NOMO-1 treated with dmso at 0.1 percent for 144 hours (cell line): Measurements from ENCODE around the gene U2AF1L4.

Experiments used
- DNase-seq: peaks from one replicate; lab custom pipeline; 2025; ENCODE audit not compliant: unreplicated experiment; lab: John Stamatoyannopoulos, UW

The U2AF1L4 gene

DNA sequence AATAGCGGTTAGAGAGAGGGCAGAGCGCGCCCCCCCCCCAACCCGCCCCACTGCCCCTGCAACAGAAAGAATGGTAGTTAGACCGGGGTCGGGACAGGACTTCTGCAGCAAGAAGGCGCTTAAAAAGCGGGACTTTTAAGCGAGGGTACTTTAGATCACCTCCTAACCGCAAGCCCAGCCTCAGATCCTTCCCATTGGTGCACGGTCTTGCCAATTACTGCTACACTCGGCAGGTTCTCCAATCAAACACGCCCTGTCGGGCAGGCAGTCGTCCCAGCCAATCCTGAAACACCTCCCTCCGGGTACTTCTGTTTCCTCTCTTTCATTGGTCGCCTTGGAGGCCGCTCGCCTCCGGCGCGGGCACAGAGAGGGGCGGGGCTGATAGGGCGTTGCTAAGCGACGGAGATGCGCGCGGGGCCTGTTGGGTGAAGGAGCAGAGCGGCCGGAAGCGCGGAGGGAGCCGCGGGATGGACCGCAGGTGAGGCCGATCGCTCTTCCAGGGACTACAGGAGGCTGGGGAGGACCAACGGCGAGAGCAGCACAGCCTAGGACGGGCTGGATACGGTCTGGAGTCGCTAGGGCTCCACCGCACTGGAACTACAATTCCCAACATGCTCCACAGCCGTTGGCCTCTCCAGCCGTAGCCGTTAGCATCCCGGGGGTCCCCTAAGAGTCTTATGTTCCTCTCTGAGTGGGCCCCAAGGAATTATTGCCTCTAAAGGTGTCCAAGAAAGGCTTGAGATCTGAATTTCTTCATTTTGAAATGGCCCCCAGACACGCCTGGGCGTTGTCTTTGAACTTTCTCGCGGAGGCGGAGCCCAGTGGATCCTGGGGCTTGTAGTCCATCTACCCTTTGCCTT is 12.8 kb upstream of the U2AF1L4 start, which contains the start of gene PROSER3:
TSS of gene PROSER3 (plus strand) at position 428 of the 860 bp plus-strand sequence. CDS start at position 468, 40 bp downstream.
- peak; percentile 98 for DNase-seq

DNA sequence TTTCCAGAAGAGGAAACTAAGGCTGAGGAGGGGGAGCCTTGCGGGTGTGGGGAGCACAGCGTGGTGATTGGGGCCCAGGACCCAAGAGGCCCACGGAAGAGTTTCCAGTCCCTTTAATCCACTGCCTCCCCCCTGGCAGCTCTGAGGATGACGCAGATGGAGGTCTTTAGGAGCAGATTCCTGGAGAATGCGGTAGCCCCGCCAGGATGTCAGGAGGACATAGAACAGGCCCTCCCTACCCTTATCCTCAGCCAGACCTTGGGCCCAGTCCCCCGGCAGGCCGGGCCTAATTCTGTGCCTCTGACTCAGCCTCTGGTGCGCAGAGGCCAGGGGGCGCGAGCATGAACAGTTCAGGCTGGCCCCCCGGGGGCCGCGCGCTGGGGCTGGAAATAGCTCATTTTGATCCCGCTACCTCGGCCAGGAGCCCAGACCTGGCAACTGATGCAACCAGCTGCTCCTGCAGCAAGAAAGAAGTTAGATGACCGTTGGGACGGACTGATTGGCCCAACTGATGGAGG is 12.1 kb upstream of the U2AF1L4 start:
- no peak for DNase-seq

- DNase-seq, result no peak
Measured at GRCh38 chr19:35756377-35757230, 11.4 kb upstream of the U2AF1L4 start, which contains the start of gene HSPB6. TSS of gene HSPB6 (minus strand) at chr19:35757029. CDS start at chr19:35757008, 21 bp downstream.

- DNase-seq, result no peak
Measured at GRCh38 chr19:35755550-35756376, 10.5 kb upstream of the U2AF1L4 start.

DNA sequence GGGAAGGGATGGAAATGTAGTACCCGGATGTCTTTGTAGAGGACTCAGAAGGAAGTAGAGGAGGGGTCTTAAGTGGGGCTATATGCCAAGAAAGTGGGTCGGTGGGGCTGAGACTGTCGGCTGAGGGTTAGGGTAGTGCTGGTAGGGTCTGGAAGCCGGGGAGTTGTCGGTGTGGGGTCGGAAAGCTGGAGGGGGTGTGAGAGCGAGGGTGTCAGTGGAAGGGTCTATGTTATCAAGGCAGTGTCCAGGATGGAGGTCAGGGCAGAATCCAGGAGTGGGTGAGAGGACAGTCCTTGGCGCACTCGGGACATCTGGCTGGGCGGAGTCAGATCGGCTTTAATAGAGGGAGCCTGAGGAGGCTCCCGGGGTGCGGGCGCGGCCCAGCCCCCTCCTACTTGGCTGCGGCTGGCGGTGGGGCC is 9.9 kb upstream of the U2AF1L4 start:
- no peak for DNase-seq

DNA sequence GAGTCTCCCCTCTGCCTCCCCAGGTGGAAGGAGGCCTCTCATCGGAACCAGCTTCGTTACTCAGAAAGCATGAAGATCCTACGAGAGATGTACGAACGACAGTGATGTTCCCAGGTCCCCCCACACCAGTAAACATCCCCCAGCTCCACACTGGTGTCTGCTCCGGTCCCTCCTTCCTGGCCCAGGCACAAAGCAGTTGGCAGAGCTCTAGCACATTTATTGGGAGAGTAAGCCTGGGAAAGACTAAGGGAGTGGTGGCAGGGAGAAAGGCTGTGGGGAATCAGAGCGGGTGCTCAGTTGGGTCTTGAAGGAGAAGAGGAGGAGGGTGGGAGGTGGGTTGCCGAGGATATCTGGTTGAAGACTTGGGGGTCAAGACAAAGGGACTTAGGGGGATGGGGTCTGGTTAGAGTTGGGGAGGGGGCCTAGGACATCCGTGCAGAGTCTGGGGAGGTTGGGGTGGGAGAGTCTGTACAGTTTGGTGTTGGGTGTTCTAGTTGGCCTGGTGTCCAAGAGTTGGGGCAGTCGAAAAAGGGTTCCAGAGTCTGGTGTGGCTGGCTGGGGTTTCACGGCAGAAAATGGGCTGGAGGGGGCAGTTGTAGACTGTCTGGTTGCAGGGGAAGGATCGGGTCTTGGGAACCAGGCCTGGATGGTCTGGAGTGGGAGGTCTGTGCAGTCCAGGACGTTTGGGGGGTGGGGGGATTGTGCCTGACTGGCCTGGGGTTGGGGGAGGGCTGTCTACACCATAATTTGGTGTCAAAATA is 9.3 kb upstream of the U2AF1L4 start:
- DNase-seq, result no peak

GRCh38 chr19:35753634-35754369 is 8.6 kb upstream of the U2AF1L4 start:
- no peak for DNase-seq

- DNase-seq, result no peak
Measured at GRCh38 chr19:35752746-35753350, 7.6 kb upstream of the U2AF1L4 start.

DNA sequence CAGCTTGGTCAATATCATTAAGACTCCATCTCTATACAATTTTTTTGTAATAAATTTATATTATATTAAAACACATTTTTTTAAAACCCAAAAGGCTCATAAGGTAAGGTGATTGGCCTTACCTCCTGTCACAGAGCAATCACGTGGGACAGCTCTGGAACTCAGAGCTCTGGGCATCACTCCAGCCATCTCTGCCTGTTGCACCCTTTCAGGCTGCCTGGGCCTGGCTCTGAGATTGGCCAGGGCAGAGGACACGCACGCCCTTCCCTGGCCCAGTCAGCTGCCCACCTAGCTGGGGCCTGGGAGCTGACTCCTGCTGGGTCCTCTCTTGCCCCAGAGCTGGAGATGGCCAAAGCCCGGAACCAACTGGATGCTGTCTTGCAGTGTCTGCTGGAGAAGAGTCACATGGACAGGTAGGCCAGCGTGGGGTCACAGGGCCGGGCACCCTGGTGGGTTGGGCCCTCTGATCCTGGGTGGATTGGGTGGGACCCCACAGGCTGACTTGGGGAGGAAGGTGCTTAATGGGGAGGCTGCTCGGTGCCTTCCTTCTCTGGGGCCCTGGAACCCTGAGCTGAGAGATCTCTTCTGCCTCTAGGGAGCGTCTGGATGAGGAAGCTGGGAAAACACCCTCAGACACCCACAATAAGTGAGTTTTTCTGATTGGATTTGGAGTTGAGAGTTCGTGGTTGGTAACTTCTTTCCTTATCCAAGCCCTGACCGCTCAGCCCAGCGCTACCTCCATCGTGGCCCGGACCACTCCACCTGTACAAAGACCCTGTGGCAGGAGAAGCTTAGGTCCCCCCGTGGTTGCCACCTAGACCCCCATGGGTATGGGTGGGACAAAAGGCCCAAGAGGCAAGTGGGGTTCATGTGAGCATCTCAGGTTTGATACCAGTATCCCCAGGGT is 6.9 kb upstream of the U2AF1L4 start:
- no peak for DNase-seq

GRCh38 chr19:35750167-35750566 is 4.9 kb upstream of the U2AF1L4 start:
- DNase-seq, result no peak

DNA sequence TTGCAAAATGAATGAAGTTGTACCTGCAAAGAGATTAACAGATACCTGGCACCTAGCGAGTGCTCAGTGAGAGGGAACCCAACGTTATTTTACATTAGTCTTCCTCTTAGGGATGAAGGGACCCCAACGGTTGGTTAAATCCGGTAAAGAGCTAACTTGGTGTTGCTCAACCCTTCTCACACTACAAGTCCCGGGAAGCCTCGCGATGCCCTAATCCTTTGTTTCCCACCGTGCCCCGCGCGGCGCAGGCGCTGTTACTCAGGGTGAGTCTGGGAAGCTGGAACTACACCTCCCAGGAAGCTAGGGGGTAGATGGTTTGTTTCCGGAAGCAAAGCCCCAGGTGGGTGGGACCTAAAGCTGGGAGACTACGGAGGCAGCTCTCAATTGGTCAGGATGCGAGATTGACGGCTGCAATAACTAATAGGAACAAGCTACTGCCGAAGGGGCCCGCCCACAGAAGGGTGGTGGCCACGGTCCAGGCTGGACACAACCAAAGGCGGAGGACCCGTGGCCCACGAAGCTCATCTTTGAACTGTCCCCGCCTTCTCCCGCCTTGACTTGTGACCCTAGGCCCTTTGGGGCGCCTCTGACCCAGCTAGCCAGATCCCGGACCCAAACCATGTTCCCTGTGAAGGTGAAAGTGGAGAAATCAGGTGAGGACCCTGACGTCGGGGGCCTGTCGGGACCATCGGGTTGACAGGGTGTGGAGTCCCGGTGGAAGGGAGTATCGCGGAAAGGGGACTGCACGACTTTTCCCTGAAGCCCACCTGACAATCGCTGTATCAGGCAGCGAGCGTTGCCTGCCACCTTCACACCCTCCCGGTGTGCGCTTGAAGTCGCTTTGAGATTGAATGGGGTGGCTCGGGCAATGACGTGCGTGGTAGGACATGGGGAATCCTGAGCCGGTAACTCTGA is 3.1 kb upstream of the U2AF1L4 start, which contains the start of gene LIN37:
TSS of gene LIN37 (plus strand) at position 471 of the 915 bp plus-strand sequence. CDS start at position 620, 149 bp downstream.
- DNase-seq, result peak; percentile 98

- no peak for DNase-seq
Measured at GRCh38 chr19:35746531-35746930, 1.3 kb upstream of the U2AF1L4 start.

GRCh38 chr19:35746087-35746462 is 857 bp upstream of the U2AF1L4 start:
- no peak for DNase-seq

GRCh38 chr19:35744430-35745327 is 539 bp downstream of the U2AF1L4 start:
- DNase-seq, result peak; percentile 86

DNA sequence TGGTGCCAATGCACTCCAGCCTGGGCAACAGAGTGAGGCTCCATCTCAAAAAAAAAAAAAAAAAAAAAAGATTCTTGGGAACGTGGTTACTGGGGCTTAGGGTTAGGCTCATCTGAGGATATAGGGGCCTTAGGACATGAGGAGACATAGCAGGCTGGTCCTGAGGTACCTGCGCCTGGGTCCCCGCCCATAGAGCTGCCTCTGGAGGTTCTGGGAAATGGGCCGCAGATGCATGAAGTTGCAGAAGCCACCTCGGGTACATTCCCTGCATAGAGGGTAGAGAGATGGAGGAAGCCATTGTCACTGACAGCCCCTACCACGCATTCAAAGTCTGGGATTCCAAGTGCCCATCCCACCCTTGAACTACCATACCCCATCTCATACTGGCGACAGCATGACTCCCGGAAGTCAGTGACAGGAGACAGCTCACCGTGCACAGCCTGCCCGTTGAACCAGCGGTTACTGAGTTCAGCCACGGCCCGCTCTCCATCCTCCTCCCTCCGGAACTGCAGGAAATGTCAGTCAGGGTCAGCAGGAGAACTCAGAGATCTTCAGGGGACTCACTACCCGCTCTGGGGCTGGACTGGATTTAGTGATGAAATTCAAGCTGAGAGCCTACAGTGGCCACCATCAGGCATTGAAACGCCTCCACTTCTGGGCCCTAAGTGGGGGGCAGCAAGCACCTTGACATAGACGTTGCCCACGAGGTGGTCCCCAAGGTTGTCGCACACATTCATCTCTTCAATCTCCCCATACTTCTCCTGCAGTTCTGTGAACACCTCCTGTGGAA is 1.4 kb downstream of the U2AF1L4 start:
- DNase-seq, result no peak
